AG10803 (cell line): Measurements from ENCODE around the gene HEPN1.
A peak's percentile ranks its signal among the peaks of the same experiment; 100 is the strongest.

Source experiments
- DNase-seq: peaks from one replicate; pipeline ENCODE4 v3.0.0; 2010; ENCODE audit warnings: low read depth
- H3K4me3 ChIP-seq: 2 replicates; pipeline ENCODE4 v1.5.1; 2011; ENCODE audit warnings: mild to moderate bottlenecking, low read length, control low read depth
- TF ChIP-seq, protein P1 (sequence below): conservative IDR thresholded peaks from 2 replicates; pipeline ENCODE4 v1.5.1; 2011; ENCODE audit warnings: mild to moderate bottlenecking, low read length, control low read depth, inconsistent platforms

The HEPN1 gene

DNA sequence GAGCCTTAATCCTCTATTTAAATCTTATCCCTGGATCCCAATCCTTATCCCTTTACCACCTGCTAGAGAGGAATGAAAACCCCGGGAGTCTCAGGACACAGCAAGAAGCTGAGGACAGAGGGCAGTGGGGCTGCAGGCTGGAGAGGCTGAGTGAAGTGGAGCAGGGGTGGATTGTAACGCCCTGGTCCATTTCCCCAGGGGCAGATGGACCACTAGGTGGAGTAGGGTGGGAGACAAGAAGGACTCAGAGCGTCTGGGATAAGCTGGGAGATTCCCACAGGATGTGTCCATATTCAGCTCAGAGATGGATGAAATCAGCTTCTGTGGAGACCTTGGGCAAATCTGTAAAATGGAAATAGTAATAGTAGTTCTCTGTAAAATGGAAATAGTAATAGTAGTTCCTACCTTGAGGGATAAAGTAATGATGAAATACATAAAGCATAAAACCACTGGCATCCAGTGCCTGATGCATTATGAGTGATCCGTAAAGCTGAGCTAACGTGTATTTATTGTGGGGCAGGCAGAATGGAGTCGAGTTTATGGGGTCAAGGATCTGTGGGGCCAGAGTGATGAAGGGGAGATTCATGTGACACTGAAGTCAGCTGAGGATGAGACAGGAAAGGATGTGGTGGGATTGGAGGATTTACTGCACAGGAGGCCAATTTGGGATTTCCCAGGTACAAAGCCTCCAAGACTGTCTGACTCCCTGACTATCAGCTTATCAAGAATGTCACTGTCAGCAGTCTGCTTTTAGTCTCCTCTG is 19.5 kb upstream of the HEPN1 start:
- TF ChIP-seq, protein P1, sequence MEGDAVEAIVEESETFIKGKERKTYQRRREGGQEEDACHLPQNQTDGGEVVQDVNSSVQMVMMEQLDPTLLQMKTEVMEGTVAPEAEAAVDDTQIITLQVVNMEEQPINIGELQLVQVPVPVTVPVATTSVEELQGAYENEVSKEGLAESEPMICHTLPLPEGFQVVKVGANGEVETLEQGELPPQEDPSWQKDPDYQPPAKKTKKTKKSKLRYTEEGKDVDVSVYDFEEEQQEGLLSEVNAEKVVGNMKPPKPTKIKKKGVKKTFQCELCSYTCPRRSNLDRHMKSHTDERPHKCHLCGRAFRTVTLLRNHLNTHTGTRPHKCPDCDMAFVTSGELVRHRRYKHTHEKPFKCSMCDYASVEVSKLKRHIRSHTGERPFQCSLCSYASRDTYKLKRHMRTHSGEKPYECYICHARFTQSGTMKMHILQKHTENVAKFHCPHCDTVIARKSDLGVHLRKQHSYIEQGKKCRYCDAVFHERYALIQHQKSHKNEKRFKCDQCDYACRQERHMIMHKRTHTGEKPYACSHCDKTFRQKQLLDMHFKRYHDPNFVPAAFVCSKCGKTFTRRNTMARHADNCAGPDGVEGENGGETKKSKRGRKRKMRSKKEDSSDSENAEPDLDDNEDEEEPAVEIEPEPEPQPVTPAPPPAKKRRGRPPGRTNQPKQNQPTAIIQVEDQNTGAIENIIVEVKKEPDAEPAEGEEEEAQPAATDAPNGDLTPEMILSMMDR = no peak
- no peak for DNase-seq
- H3K4me3 ChIP-seq = no peak overlapping the region

DNA sequence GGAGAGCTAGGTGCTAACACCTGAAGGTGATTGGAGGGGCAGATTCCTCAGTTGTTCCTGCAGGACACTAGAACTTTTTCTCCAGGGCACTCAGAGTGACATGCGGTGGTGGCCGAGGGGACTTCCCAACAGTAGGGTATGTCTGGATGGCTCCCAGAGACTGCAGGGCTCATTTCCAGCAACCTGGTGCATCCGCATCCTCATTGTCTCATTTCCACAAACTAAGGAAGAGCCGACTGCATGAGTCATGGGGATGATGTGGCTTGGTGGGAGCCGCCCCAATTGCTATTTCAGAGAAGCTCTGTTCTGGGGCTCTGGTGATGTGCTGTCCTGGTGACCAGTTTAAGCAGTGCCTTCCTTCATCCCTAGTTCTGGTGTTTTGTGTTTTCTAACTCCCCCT is 18.6 kb upstream of the HEPN1 start:
- no peak overlapping the region for H3K4me3 ChIP-seq
- DNase-seq = peak; percentile 90
- TF ChIP-seq, protein P1 = no peak

DNA sequence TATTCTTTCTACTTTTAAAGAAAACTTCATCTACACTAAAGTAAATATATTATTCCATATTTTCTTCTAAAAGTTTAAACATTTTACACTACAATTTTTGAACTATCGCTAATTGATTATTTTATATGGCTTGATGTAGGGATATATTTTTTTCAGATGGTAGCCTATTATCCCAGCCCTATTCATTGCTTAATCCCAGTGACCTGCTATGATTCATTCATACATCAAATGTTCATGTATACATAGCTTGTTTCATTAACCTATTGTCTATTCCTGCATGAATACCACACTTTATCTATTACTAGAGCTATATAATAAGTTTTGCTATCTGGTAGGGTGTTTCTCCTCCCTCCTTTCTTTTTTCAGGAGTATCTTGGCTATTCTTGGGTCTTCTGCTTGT is 16.4 kb upstream of the HEPN1 start:
- H3K4me3 ChIP-seq = no peak overlapping the region
- TF ChIP-seq, protein P1 = no peak
- no peak for DNase-seq

GRCh38 chr11:124915541-124916369 is 3.3 kb upstream of the HEPN1 start:
- TF ChIP-seq, protein P1 = no peak
- no peak for DNase-seq
- H3K4me3 ChIP-seq = no peak overlapping the region

- DNase-seq = no peak
- TF ChIP-seq, protein P1 = no peak
- H3K4me3 ChIP-seq = no peak overlapping the region
Measured at GRCh38 chr11:124916370-124916710, 2.7 kb upstream of the HEPN1 start.

DNA sequence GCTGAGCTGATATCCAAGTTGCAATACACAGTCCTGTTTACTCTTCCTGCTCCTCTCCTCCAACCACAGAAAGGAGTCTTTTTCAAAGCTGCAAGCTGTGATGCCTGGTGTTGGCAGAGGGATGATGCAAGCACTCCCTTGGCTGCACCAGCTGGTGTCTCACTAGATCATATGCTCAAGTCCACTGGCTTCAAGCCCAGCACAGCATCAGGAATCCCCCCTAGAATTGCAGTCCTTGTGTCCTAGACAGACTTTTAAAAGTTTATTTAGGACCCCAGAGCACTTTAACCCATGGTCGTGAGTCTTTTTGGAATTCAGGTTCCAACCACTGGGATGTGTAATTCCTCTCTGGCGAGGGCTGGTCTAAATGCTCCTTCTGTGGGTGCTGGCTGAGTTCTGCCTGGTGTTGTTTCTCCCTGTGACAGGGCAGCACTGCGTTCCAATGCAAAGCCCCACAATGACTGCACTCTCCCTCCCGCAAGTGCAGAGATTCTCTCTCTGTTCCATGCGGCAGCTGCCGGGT is 1.9 kb upstream of the HEPN1 start:
- peak; percentile 46 for DNase-seq
- H3K4me3 ChIP-seq = no peak overlapping the region
- TF ChIP-seq, protein P1 = no peak
